DOHH2 (cell line): ENCODE results near the gene HAPSTR1.

Experiments used
- H3F3A ChIP-seq: fragments of 200-600 bp; sonication (generic), shearing (Covaris generic); 2 replicates; pipeline ENCODE4 v1.6.0; 2016; ENCODE audit warnings: antibody characterized with exemption, mild to moderate bottlenecking; ENCODE audit not compliant: control insufficient read depth, insufficient read depth
- H3K27ac ChIP-seq: fragments of 200-600 bp; sonication (generic); 2 replicates; pipeline ENCODE4 v1.5.1; 2014; ENCODE audit warnings: low read depth, mild to moderate bottlenecking, low read length, moderate library complexity
- H3K27me3 ChIP-seq: fragments of 200-600 bp; sonication (generic); 2 replicates; pipeline ENCODE4 v1.6.1; 2014; ENCODE audit warnings: mild to moderate bottlenecking, low read length, mixed read lengths; ENCODE audit not compliant: control insufficient read depth
- H3K36me3 ChIP-seq: fragments of 200-600 bp; sonication (generic); 2 replicates; pipeline ENCODE4 v1.6.1; 2014; ENCODE audit warnings: mild to moderate bottlenecking, low read length, moderate library complexity, mixed read lengths; ENCODE audit not compliant: control insufficient read depth
- H3K4me1 ChIP-seq: fragments of 200-600 bp; sonication (generic); 2 replicates; pipeline ENCODE4 v1.6.1; 2014; ENCODE audit warnings: mild to moderate bottlenecking, low read length, mixed read lengths; ENCODE audit not compliant: control insufficient read depth
- H3K4me2 ChIP-seq: fragments of 200-600 bp; sonication (generic); 2 replicates; pipeline ENCODE4 v1.6.0; 2014; ENCODE audit warnings: mild to moderate bottlenecking, low read length, moderate library complexity
- H3K4me3 ChIP-seq: fragments of 200-600 bp; sonication (generic); 2 replicates; pipeline ENCODE4 v1.5.1; 2014; ENCODE audit warnings: mild to moderate bottlenecking, low read length, mixed read lengths
- H3K79me2 ChIP-seq: fragments of 200-600 bp; sonication (generic); 2 replicates; pipeline ENCODE4 v1.6.1; 2014; ENCODE audit warnings: mild to moderate bottlenecking, low read length, mixed read lengths; ENCODE audit not compliant: control insufficient read depth
- H3K9me2 ChIP-seq: fragments of 200-600 bp; sonication (generic); replicated peaks from 2 replicates; pipeline ENCODE4 v1.6.1; 2014; ENCODE audit warnings: mild to moderate bottlenecking, low read length, mixed read lengths; ENCODE audit not compliant: control insufficient read depth
- H3K9me3 ChIP-seq: fragments of 200-600 bp; sonication (generic); 2 replicates; pipeline ENCODE4 v1.6.1; 2014; ENCODE audit warnings: antibody characterized with exemption, low read length, mixed read lengths; ENCODE audit not compliant: control insufficient read depth, insufficient read depth
- H4K20me1 ChIP-seq: fragments of 200-600 bp; sonication (generic); 2 replicates; pipeline ENCODE4 v1.6.0; 2014; ENCODE audit warnings: low read depth, mild to moderate bottlenecking, antibody characterized with exemption, low read length, moderate library complexity; ENCODE audit not compliant: control insufficient read depth, insufficient read depth
- CTCF ChIP-seq: fragments of 200-600 bp; sonication (generic); IDR thresholded peaks from one replicate; pipeline ENCODE4 v1.5.1; 2014; ENCODE audit warnings: antibody characterized with exemption, mild to moderate bottlenecking, low read depth, low read length; ENCODE audit not compliant: poor library complexity, severe bottlenecking
- EZH2phosphoT487 ChIP-seq: fragments of 200-600 bp; sonication (generic); IDR thresholded peaks from 2 replicates; pipeline ENCODE4 v1.6.1; 2017; ENCODE audit warnings: borderline replicate concordance, mild to moderate bottlenecking, antibody characterized with exemption, low read length, moderate library complexity, mixed read lengths

Gene HAPSTR1

DNA sequence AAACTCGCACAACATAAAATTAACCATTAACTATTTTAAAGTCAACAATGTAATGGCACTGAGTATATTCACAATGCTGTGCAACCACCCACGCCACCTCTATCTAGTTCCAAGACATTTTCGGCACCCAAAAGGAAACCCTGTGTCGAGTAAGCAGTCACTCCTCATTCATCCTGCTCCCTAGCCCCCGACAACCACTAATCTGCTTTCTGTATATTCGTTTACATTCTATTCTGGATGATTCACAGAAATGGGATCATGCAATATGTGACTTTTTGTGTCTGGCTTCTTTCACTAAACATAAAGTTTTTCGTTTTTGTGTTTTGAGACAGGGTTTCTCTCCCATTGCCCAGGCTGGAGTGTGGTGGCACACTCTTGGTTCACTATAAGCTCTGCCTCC lies 42.2 kb upstream of the HAPSTR1 start:
- Histone ChIP-seq H3K27ac (no peak overlapping the region), H3F3A (no peaks in the 10 kb centered on the region), H3K36me3 (no peaks in the 10 kb centered on the region), H3K9me3 (peaks cover 18% of the 10 kb centered on the region), H3K4me2 (no peak overlapping the region), H3K4me1 (peaks cover 5% of the 10 kb centered on the region), H3K27me3 (peaks cover 8% of the 10 kb centered on the region), H3K4me3 (no peak overlapping the region), H3K79me2 (no peaks in the 10 kb centered on the region), H4K20me1 (no peaks in the 10 kb centered on the region), H3K9me2 (no peaks in the 10 kb centered on the region)
- no peak for TF ChIP-seq EZH2phosphoT487
- TF ChIP-seq CTCF: no peak

DNA sequence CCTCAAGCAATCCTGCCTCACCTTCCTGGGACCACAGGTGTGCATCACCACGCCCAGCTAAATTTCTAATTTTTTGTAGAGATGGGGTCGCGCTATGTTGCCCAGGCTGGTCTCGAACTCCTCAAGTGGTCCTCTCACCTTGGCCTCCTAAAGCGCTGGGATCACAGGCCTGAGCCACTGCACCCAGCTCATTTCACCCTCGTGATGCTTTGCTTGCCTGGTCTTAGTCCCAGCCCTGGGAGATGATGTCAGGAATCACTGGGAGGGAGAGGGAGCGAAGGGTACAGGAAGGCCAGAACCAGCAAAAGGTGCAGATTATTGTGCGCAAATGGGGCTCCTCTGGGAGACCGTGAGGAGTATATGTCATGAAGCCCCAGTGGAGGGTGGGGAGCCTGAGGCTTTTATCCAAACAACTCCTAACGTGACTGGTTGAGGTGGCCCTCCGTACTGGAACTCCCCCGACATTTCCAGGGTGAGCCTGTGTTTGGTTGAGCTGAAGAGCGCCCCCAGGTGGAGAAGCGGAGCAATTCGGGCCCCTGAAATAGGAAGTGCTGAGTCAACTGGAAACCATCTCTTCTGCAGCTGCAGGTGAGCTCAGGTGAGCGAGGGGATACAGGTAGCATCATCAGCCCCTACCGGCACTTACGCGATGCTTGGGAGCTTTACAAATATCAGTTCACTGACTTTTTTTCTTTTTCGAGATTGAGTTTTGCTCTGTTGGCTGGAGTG lies 41.2 kb upstream of the HAPSTR1 start:
- Histone ChIP-seq H3K4me2 (no peak overlapping the region), H3K27ac (no peak overlapping the region), H3K36me3 (no peaks in the 10 kb centered on the region), H3K27me3 (peaks cover 8% of the 10 kb centered on the region), H3K9me2 (no peaks in the 10 kb centered on the region), H3K79me2 (no peaks in the 10 kb centered on the region), H4K20me1 (no peaks in the 10 kb centered on the region), H3K4me1 (peaks cover 10% of the 10 kb centered on the region), H3F3A (no peaks in the 10 kb centered on the region), H3K9me3 (peaks cover 18% of the 10 kb centered on the region), H3K4me3 (no peak overlapping the region)
- no peak for TF ChIP-seq EZH2phosphoT487
- peak; percentile 92 for TF ChIP-seq CTCF

- Histone ChIP-seq H3K27ac (no peak overlapping the region), H3K79me2 (no peaks in the 10 kb centered on the region)
These were observed 38.3 kb upstream of the HAPSTR1 start for GRCh38 chr16:9053006-9053601.

More at GRCh38 chr16:9053006-9053601, 38.3 kb upstream of the HAPSTR1 start:
- no peak overlapping the region for H3K4me3 ChIP-seq
- H4K20me1 ChIP-seq: no peaks in the 10 kb centered on the region
- TF ChIP-seq EZH2phosphoT487: no peak
- TF ChIP-seq CTCF: no peak
- no peak overlapping the region for H3K4me2 ChIP-seq
- no peaks in the 10 kb centered on the region for H3K36me3 ChIP-seq
- H3K4me1 ChIP-seq: peaks cover 28% of the 10 kb centered on the region
- H3K9me2 ChIP-seq: no peaks in the 10 kb centered on the region
- no peaks in the 10 kb centered on the region for H3F3A ChIP-seq
- peaks cover 1% of the 10 kb centered on the region; the same call in 1 of the 2 replicates for H3K27me3 ChIP-seq
- no peaks in the 10 kb centered on the region for H3K9me3 ChIP-seq
